Smooth muscle cell (in vitro differentiated cells): ENCODE results near the gene SARM1. TPM values are rescaled to one million over a fixed set of nuclear protein-coding genes. Genes with fewer than 3 reads are reported as not detected.
A peak's percentile ranks its signal among the peaks of the same experiment; 100 is the strongest.

Experiments
- DNase-seq: peaks from one replicate; lab custom pipeline; 2025; ENCODE audit not compliant: unreplicated experiment; lab: John Stamatoyannopoulos, UW
- H2AFZ ChIP-seq: fragments of 200-600 bp; sonication (generic); 2 replicates; pipeline ENCODE4 v1.6.0; 2016; ENCODE audit warnings: antibody characterized with exemption, low read depth, mild to moderate bottlenecking
- H3F3A ChIP-seq: fragments of 200-600 bp; sonication (generic); 2 replicates; pipeline ENCODE4 v1.6.0; 2017; ENCODE audit warnings: antibody characterized with exemption, low read depth
- H3K27ac ChIP-seq: fragments of 200-600 bp; sonication (generic); 2 replicates; pipeline ENCODE4 v1.5.1; 2016; ENCODE audit warnings: low read depth, mild to moderate bottlenecking
- H3K27me3 ChIP-seq: fragments of 200-600 bp; sonication (generic); 2 replicates; pipeline ENCODE4 v1.6.1; 2016; ENCODE audit warnings: low read depth, mild to moderate bottlenecking
- H3K36me3 ChIP-seq: fragments of 200-600 bp; sonication (generic); 2 replicates; pipeline ENCODE4 v1.5.1; 2016; ENCODE audit warnings: low read depth
- H3K4me1 ChIP-seq: fragments of 200-600 bp; sonication (generic); 2 replicates; pipeline ENCODE4 v1.5.1; 2016; ENCODE audit warnings: low read depth
- H3K4me2 ChIP-seq: fragments of 200-600 bp; sonication (generic); 2 replicates; pipeline ENCODE4 v1.6.0; 2016; ENCODE audit warnings: mild to moderate bottlenecking
- H3K4me3 ChIP-seq: fragments of 200-600 bp; sonication (generic); 2 replicates; pipeline ENCODE4 v1.5.1; 2016; ENCODE audit warnings: mild to moderate bottlenecking
- H3K79me2 ChIP-seq: fragments of 200-600 bp; sonication (generic); 2 replicates; pipeline ENCODE4 v1.6.0; 2016; ENCODE audit warnings: low read depth, mild to moderate bottlenecking
- H3K9ac ChIP-seq: fragments of 200-600 bp; sonication (generic); 2 replicates; pipeline ENCODE4 v1.6.0; 2016; ENCODE audit warnings: low read depth
- H3K9me3 ChIP-seq: fragments of 200-600 bp; sonication (generic); replicated peaks from 2 replicates; pipeline ENCODE4 v1.5.1; 2016; ENCODE audit warnings: low read depth
- H4K20me1 ChIP-seq: fragments of 200-600 bp; sonication (generic); 2 replicates; pipeline ENCODE4 v1.6.0; 2016; ENCODE audit warnings: low read depth
- WGBS: methylation state at CpG from one replicate; pipeline ENCODE4 v1.1.7; 2016; ENCODE audit warnings: low lambda C conversion rate; 5-methylcytosine and 5-hydroxymethylcytosine counted together
- polyA plus RNA-seq: library from polyadenylated mRNA; unstranded; fragments of >200 nt; fragmentation: Nextera tagmentation; extraction: Ambion mirVana; gene quantifications from 2 replicates; pipeline ENCODE4 v1.2.1, GENCODE V29; 2016
- total RNA-seq: library from RNA; depleted of rRNA; stranded (reverse); fragments of >200 nt; gene quantifications from 2 replicates; pipeline ENCODE4 v1.2.3, GENCODE V29; 2014
- TF ChIP-seq, protein P1 (sequence below): fragments of 200-600 bp; sonication (generic); IDR thresholded peaks from 2 replicates; pipeline ENCODE4 v1.5.1; 2017; ENCODE audit warnings: borderline replicate concordance, mild to moderate bottlenecking, antibody characterized with exemption; ENCODE audit not compliant: insufficient read depth, poor library complexity, severe bottlenecking

The SARM1 gene
- total and polyA plus RNA-seq, 2 experiments from 2014 or later: 8.3 to 13.4 TPM

- H2AFZ ChIP-seq: no peak overlapping the region
- DNase-seq: no peak
- no peak overlapping the region for H3K9ac ChIP-seq
These were observed 13.0 kb downstream of the SARM1 start for GRCh38 chr17:28384281-28385036.

DNA sequence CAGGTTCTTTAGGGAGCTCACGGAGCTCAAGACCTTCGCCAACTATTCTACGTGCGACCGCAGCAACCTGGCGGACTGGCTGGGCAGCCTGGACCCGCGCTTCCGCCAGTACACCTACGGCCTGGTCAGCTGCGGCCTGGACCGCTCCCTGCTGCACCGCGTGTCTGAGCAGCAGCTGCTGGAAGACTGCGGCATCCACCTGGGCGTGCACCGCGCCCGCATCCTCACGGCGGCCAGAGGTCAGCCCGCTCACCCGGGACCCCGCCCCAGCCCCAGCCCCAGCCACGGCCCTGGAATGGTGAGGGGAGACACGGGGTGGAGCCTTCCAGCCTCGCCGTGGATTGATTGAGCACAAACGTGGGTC is 13.5 kb downstream of the SARM1 start:
- Histone ChIP-seq H4K20me1 (peaks cover 47% of the 10 kb centered on the region), H3F3A (no peaks in the 10 kb centered on the region), H3K27me3 (peaks cover 27% of the 10 kb centered on the region), H3K27ac (no peak overlapping the region), H3K36me3 (peaks cover 6% of the 10 kb centered on the region), H3K79me2 (no peaks in the 10 kb centered on the region), H3K4me2 (peak overlapping the region; percentile 62), H2AFZ (no peak overlapping the region), H3K9ac (no peak overlapping the region), H3K9me3 (no peaks in the 10 kb centered on the region), H3K4me1 (no peaks in the 10 kb centered on the region), H3K4me3 (peak overlapping the region; percentile 32)
- no peak for DNase-seq
- WGBS: 56% methylated on average over 29 of the region's 29 CpGs
- TF ChIP-seq, protein P1, sequence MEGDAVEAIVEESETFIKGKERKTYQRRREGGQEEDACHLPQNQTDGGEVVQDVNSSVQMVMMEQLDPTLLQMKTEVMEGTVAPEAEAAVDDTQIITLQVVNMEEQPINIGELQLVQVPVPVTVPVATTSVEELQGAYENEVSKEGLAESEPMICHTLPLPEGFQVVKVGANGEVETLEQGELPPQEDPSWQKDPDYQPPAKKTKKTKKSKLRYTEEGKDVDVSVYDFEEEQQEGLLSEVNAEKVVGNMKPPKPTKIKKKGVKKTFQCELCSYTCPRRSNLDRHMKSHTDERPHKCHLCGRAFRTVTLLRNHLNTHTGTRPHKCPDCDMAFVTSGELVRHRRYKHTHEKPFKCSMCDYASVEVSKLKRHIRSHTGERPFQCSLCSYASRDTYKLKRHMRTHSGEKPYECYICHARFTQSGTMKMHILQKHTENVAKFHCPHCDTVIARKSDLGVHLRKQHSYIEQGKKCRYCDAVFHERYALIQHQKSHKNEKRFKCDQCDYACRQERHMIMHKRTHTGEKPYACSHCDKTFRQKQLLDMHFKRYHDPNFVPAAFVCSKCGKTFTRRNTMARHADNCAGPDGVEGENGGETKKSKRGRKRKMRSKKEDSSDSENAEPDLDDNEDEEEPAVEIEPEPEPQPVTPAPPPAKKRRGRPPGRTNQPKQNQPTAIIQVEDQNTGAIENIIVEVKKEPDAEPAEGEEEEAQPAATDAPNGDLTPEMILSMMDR: no peak

More at GRCh38 chr17:28384281-28385036, 13.0 kb downstream of the SARM1 start:
- Histone ChIP-seq H3K27me3 (peaks cover 27% of the 10 kb centered on the region), H3F3A (no peaks in the 10 kb centered on the region), H3K9me3 (no peaks in the 10 kb centered on the region), H3K4me2 (peak overlapping the region; percentile 62), H3K4me3 (peak overlapping the region; percentile 32), H3K27ac (no peak overlapping the region), H3K79me2 (no peaks in the 10 kb centered on the region), H3K4me1 (no peaks in the 10 kb centered on the region), H3K36me3 (peaks cover 3% of the 10 kb centered on the region), H4K20me1 (peaks cover 53% of the 10 kb centered on the region)
- 37% methylated on average over 56 of the region's 56 CpGs for WGBS
- TF ChIP-seq, protein P1: no peak

GRCh38 chr17:28385406-28385805 is 13.9 kb downstream of the SARM1 start:
- whole genome bisulfite sequencing: 96% methylated on average over 8 of the region's 8 CpGs
- no peak overlapping the region for H3K4me2 ChIP-seq

More at GRCh38 chr17:28385406-28385805, 13.9 kb downstream of the SARM1 start:
- H3K9me3 ChIP-seq: no peaks in the 10 kb centered on the region
- no peak overlapping the region for H3K9ac ChIP-seq
- TF ChIP-seq, protein P1: no peak
- H3K36me3 ChIP-seq: peaks cover 8% of the 10 kb centered on the region
- no peaks in the 10 kb centered on the region for H3F3A ChIP-seq
- peaks cover 27% of the 10 kb centered on the region for H3K27me3 ChIP-seq
- H3K27ac ChIP-seq: no peak overlapping the region
- no peak for DNase-seq
- H3K4me3 ChIP-seq: no peak overlapping the region
- H3K4me1 ChIP-seq: no peaks in the 10 kb centered on the region
- peaks cover 43% of the 10 kb centered on the region for H4K20me1 ChIP-seq
- no peaks in the 10 kb centered on the region for H3K79me2 ChIP-seq
- H2AFZ ChIP-seq: no peak overlapping the region
